K562 (cell line): Measurements from ENCODE around the gene TLE3. TPM values are rescaled to one million over a fixed set of nuclear protein-coding genes. Genes with fewer than 3 reads are reported as not detected.

ENCODE experiments used
- ATAC-seq: fragments of 200-7000 bp; cut with Tn5 transposase; 3 replicates; pipeline ENCODE4 v1.9.1; 2020; ENCODE audit warnings: moderate library complexity
- BruUV-seq: library from RNA; stranded (reverse); fragments of 400-500 nt; replicated peaks from 2 replicates; lab custom pipeline; 2021; lab: Mats Ljungman, UMichigan
- CTCF ChIA-PET: fragments of 300-600 bp; formaldehyde crosslinking; extraction: SDS; loops from one replicate; lab custom pipeline; 2021; ENCODE audit warnings: low intra/inter-chr PET ratio; lab: Yijun Ruan, JAX
- POLR2A ChIA-PET: fragments of 300-600, 350-650 bp; sonication (Branson Sonifier 250); formaldehyde crosslinking; extraction: SDS; loops from one replicate; lab custom pipeline; 2021; ENCODE audit warnings: antibody characterized with exemption, inconsistent platforms; lab: Yijun Ruan, JAX
- DNase-seq, 4 experiments: peaks; one replicate each; pipeline versions ENCODE4 v3.0.0 to v3.0.0-alpha.2; 2011 to 2018; ENCODE audit warnings: low spot score in 3 of 4, mixed read lengths in 3 of 4; ENCODE audit errors: extremely low read depth in 1 of 4
- FAIRE-seq: peaks from 2 replicates; lab custom pipeline; 2011; peaks lifted over from hg19 to GRCh38; lab: Jason Lieb, UNC
- H2AFZ ChIP-seq: 2 replicates; pipeline ENCODE4 v1.6.0; 2011; ENCODE audit warnings: low read depth, low read length, control low read depth, inconsistent platforms
- H3K27ac ChIP-seq: fragments of 200-600 bp; 3 replicates; pipeline ENCODE4 v1.8.0; 2011; ENCODE audit warnings: low read depth, mild to moderate bottlenecking, control low read depth, inconsistent platforms, low read length, moderate library complexity, mixed read lengths; ENCODE audit errors: extremely low read depth
- H3K27me3 ChIP-seq, 2 experiments: fragments of 300-600 bp in 1 of 2; 2 replicates in 1 of 2; 3 replicates in 1 of 2; pipeline versions ENCODE4 v1.6.0 to v1.8.0; 2011; ENCODE audit warnings: inconsistent platforms in 2 of 2, low read length in 2 of 2, mild to moderate bottlenecking in 1 of 2, mixed read lengths in 1 of 2, moderate library complexity in 1 of 2; ENCODE audit not compliant: control insufficient read depth in 2 of 2, insufficient read depth in 2 of 2
- H3K36me3 ChIP-seq: fragments of 300-600 bp; 3 replicates; pipeline ENCODE4 v1.8.0; 2011; ENCODE audit warnings: mild to moderate bottlenecking, low read length, inconsistent platforms; ENCODE audit not compliant: control insufficient read depth, insufficient read depth
- H3K4me1 ChIP-seq, 2 experiments: fragments of 200-600 bp in 1 of 2; replicated peaks in 1 of 2; 2 replicates in 1 of 2; 3 replicates in 1 of 2; pipeline versions ENCODE4 v1.5.1 to v1.8.0; 2011; ENCODE audit warnings: inconsistent platforms in 2 of 2, low read length in 2 of 2, mild to moderate bottlenecking in 1 of 2, mixed read lengths in 1 of 2, moderate library complexity in 1 of 2; ENCODE audit not compliant: control insufficient read depth in 2 of 2, insufficient read depth in 2 of 2
- H3K4me2 ChIP-seq: 2 replicates; pipeline ENCODE4 v1.6.1; 2011; ENCODE audit warnings: low read length, control low read depth, inconsistent platforms, mixed read lengths; ENCODE audit not compliant: insufficient read depth
- H3K4me3 ChIP-seq: fragments of 200-600 bp; sonication (generic), shearing (Covaris generic); 2 replicates; pipeline ENCODE4 v1.5.1; 2016; ENCODE audit warnings: control low read depth, inconsistent platforms
- H3K79me2 ChIP-seq: fragments of 200-600 bp; 3 replicates; pipeline ENCODE4 v1.8.0; 2011; ENCODE audit warnings: low read length, inconsistent platforms; ENCODE audit not compliant: control insufficient read depth, insufficient read depth
- H3K9ac ChIP-seq, 2 experiments: 2 replicates each; pipeline versions ENCODE4 v1.6.0 to v1.6.1; 2011; ENCODE audit warnings: low read depth in 2 of 2, low read length in 2 of 2, control low read depth in 1 of 2, inconsistent platforms in 1 of 2, mild to moderate bottlenecking in 1 of 2, mixed read lengths in 1 of 2; ENCODE audit not compliant: insufficient read depth in 1 of 2
- H3K9me1 ChIP-seq: one replicate; pipeline ENCODE4 v1.6.0; 2011; ENCODE audit warnings: inconsistent platforms, mild to moderate bottlenecking, low read length, moderate library complexity; ENCODE audit not compliant: control insufficient read depth, insufficient read depth
- H3K9me3 ChIP-seq: replicated peaks from 2 replicates; pipeline ENCODE4 v1.5.1; 2011; ENCODE audit warnings: low read depth, low read length, inconsistent platforms; ENCODE audit not compliant: control insufficient read depth, insufficient read depth
- H4K20me1 ChIP-seq: replicated peaks from 2 replicates; pipeline ENCODE4 v1.6.1; 2011; ENCODE audit warnings: low read length, inconsistent platforms, mixed read lengths; ENCODE audit not compliant: control insufficient read depth, insufficient read depth
- C11orf30 ChIP-seq: fragments of 450-650 bp; IDR thresholded peaks from 2 replicates; pipeline ENCODE4 v1.6.1; 2016; ENCODE audit warnings: low read depth, mild to moderate bottlenecking
- CBX3 ChIP-seq, 2 experiments: IDR thresholded peaks; 1 replicate in 1 of 2; 2 replicates in 1 of 2; pipeline ENCODE4 v1.6.1; 2012; ENCODE audit warnings: inconsistent platforms in 2 of 2, low read length in 2 of 2, borderline replicate concordance in 1 of 2, control low read depth in 1 of 2
- CHD4 ChIP-seq: fragments of 200-600 bp; sonication (generic); IDR thresholded peaks from 3 replicates; pipeline ENCODE4 v1.6.1; 2012; ENCODE audit warnings: low read depth, mild to moderate bottlenecking, mixed read lengths, low read length, inconsistent platforms; ENCODE audit not compliant: insufficient read depth, insufficient replicate concordance, poor library complexity, severe bottlenecking
- PHB ChIP-seq: fragments of 250-450 bp; sonication (Bioruptor Pico); IDR thresholded peaks from 2 replicates; pipeline ENCODE4 v1.5.0; 2021
- TAF7 ChIP-seq: fragments of 450-650 bp; IDR thresholded peaks from 2 replicates; pipeline ENCODE4 v1.6.1; 2016; ENCODE audit warnings: missing genetic modification characterization, missing compliant biosample characterization
- ZNF12 ChIP-seq: sonication (generic); formaldehyde crosslinking; IDR thresholded peaks from 2 replicates; pipeline ENCODE4 v1.4.0; 2020; ENCODE audit warnings: mild to moderate bottlenecking, missing genetic modification reagents
- ZNF696 ChIP-seq: fragments of 250-450 bp; sonication (Bioruptor Pico); conservative IDR thresholded peaks from 2 replicates; pipeline ENCODE4 v1.4.0; 2020; ENCODE audit warnings: mild to moderate bottlenecking, moderate library complexity
- ZNF76 ChIP-seq: fragments of 250-450 bp; sonication (Bioruptor Pico); IDR thresholded peaks from 2 replicates; pipeline ENCODE4 v1.4.0; 2020; ENCODE audit warnings: mild to moderate bottlenecking, moderate library complexity, borderline replicate concordance
- in situ Hi-C: fragments of 300-500 bp; cut with MboI; formaldehyde crosslinking; loops from 4 replicates; pipeline ENCODE4 v1.15.0; 2018; ENCODE audit warnings: inconsistent platforms, mixed read lengths
- intact Hi-C: fragments of 100-400 bp; cut with micrococcal nuclease; formaldehyde crosslinking; loops from 2 replicates; pipeline ENCODE4 v1.14.2; 2022
- polyA plus RNA-seq, 8 experiments: library from polyadenylated mRNA; depleted of rRNA in 4 of 8; stranded (reverse) in 5 of 8; unstranded in 3 of 8; fragments of >200 nt; fragmentation: Nextera tagmentation in 2 of 8; fragmentation: Illumina TruSeq in 1 of 8; extraction: Ambion mirVana in 2 of 8; extraction: Trizol in 1 of 8; gene quantifications; 2 replicates each; pipeline versions ENCODE4 v1.2.1 to v1.2.3, GENCODE V29; 2011 to 2014; ENCODE audit warnings: inconsistent platforms in 1 of 8, missing spikeins in 1 of 8
- total RNA-seq, 7 experiments: library from RNA; depleted of rRNA in 6 of 7; stranded (reverse); fragments of >200 nt in 6 of 7; fragmentation: Illumina TruSeq in 2 of 7; extraction: Trizol in 2 of 7; gene quantifications; 2 replicates each; pipeline versions ENCODE4 v1.2.1 to v1.2.3, GENCODE V29; 2011 to 2021; ENCODE audit warnings: low replicate concordance in 1 of 7
- TF ChIP-seq, protein P1 (sequence below), 3 experiments: fragments of 200-800 bp in 1 of 3; fragments of 250-450 bp in 1 of 3; fragments of 450-650 bp in 1 of 3; sonication (Bioruptor Pico) in 1 of 3; sonication (Bioruptor generic) in 1 of 3; formaldehyde crosslinking in 1 of 3; IDR thresholded peaks; 2 replicates each; pipeline versions ENCODE4 v1.6.1 to v1.8.0; 2016 to 2022; ENCODE audit warnings: mild to moderate bottlenecking in 2 of 3, missing genetic modification characterization in 2 of 3, missing compliant biosample characterization in 1 of 3, moderate library complexity in 1 of 3

TLE3 gene
- total and polyA plus RNA-seq, 9 of the 15 experiments (the other 6 are each of a cell fraction or from before 2014, with no cell fraction given) = 1.5 to 84.2 (median 14.1) TPM

DNA sequence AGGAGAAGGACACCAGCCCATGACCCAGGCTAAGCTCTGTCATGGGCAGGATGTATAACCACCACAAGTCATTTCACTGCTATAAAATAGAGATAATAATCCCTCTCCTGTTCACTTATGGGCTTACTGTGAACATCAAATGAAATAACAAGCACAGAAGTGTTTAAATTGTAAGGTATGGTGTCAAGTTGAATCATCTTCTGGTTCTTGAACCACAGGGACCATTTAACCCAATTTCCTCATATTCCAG lies 44.3 kb upstream of the TLE3 start:
- no peak overlapping the region for H2AFZ ChIP-seq
- in situ Hi-C loops (no loop called here), intact Hi-C loops (no loop called here)
- H3K9me3 ChIP-seq = no peaks in the 10 kb centered on the region
- ATAC-seq (no peak), FAIRE-seq (no peak), DNase-seq (no peak)
- POLR2A ChIA-PET = no interaction called here
- no peak overlapping the region for H3K4me3 ChIP-seq
- H3K79me2 ChIP-seq = no peaks in the 10 kb centered on the region
- peaks cover 23 to 68% of the 10 kb centered on the region in 2 experiments for H3K27me3 ChIP-seq
- H4K20me1 ChIP-seq = no peaks in the 10 kb centered on the region
- no peak overlapping the region for H3K4me2 ChIP-seq
- CTCF ChIA-PET = no interaction called here
- no peaks in the 10 kb centered on the region for H3K9me1 ChIP-seq
- no peak for TF ChIP-seq TAF7 (tag)
- no peak for TF ChIP-seq C11orf30
- TF ChIP-seq, protein P1, sequence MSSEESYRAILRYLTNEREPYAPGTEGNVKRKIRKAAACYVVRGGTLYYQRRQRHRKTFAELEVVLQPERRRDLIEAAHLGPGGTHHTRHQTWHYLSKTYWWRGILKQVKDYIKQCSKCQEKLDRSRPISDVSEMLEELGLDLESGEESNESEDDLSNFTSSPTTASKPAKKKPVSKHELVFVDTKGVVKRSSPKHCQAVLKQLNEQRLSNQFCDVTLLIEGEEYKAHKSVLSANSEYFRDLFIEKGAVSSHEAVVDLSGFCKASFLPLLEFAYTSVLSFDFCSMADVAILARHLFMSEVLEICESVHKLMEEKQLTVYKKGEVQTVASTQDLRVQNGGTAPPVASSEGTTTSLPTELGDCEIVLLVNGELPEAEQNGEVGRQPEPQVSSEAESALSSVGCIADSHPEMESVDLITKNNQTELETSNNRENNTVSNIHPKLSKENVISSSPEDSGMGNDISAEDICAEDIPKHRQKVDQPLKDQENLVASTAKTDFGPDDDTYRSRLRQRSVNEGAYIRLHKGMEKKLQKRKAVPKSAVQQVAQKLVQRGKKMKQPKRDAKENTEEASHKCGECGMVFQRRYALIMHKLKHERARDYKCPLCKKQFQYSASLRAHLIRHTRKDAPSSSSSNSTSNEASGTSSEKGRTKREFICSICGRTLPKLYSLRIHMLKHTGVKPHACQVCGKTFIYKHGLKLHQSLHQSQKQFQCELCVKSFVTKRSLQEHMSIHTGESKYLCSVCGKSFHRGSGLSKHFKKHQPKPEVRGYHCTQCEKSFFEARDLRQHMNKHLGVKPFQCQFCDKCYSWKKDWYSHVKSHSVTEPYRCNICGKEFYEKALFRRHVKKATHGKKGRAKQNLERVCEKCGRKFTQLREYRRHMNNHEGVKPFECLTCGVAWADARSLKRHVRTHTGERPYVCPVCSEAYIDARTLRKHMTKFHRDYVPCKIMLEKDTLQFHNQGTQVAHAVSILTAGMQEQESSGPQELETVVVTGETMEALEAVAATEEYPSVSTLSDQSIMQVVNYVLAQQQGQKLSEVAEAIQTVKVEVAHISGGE (CRISPR knock-in tag; IDR thresholded peaks at IDR 0.05) = no peak
- TF ChIP-seq ZNF76 (CRISPR knock-in tag) = no peak
- TF ChIP-seq PHB = no peak
- no peak for TF ChIP-seq ZNF696 (CRISPR knock-in tag)
- TF ChIP-seq ZNF12 (CRISPR knock-in tag) = no peak
- TF ChIP-seq CHD4 = no peak
- TF ChIP-seq CBX3 (IDR thresholded peaks at IDR 0.05; ENCODE audit: borderline replicate concordance in 1 of 2, low read length in 2 of 2) = no peak
- no peak overlapping the region for H3K27ac ChIP-seq
- H3K9ac ChIP-seq = peak overlapping the region in 1 of 2 experiments; percentile 56; a peak in 1 of 4 replicates
- no peaks in the 10 kb centered on the region for H3K36me3 ChIP-seq
- no TSS peak for BruUV-seq
- peaks cover 0 to 6% of the 10 kb centered on the region in 2 experiments; a peak in 3 of 5 replicates for H3K4me1 ChIP-seq
